ENCODE measurements around the gene TPO. TPM values are rescaled to one million over a fixed set of nuclear protein-coding genes. Genes with fewer than 3 reads are reported as not detected.
"Not testable (repeated sequence)": the region's sequence is repeated elsewhere in the genome, so short reads cannot be mapped to it uniquely, and the experiment has no call there.

The TPO gene
- total RNA-seq, 1 experiment from 2014 or later = not detected

DNA sequence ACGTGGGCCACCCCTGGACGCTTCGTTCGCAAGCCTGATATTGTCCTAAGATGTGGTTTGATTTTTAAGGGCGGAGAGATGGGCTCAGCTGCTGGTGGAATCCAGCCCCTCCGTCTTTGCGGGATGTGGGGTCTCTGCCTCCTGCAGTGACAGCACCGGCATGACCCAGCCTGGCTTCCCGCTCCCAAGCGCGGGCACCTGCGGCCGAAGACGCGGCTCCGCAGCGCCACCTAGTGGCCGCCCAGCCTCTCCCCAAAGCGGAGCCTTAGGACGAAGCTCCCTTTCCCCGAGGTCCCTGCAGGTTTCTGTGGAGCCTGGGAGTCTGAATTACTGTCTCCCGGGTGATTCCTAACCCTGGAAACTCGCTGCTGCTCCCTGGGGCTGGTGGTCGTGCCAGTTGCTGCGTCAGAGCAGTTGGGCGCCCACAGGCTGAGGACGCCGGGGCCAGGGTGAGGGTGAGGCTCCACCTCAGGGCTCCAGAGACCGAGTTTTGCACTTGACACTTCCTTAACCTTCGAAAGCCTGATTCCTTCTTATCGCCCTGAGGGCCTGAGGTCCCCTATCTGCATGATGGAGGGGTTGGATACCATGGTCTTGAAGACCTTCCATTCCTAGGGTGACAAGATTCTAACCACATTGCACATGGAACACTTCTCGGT, 137.5 kb downstream of the TPO start:
- in situ Hi-C loops (cut with HindIII; ENCODE audit: low pct_unique_long_range_greater_than_20kb, low sequenced_read_pairs) = no loop called here
- DNase-seq (ENCODE audit: low read depth, low spot score) = peak; percentile 58

DNA sequence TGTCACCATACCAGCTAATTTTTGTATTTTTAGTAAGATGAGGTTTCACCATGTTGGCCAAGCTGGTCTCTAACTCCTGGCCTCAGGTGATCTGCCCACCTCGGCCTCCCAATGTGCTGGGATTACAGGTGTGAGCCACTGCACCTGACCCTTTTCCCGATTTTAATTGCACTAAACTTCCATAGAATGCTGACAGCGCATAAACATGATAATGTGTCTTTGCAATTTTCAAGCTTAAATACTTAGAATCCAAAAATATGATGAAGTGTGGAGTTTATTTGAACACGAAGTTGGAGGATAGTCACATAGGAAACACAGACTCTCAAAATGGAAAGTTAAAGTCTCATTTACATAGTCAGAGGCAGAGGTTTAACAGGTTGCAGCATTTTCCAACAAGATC, 138.6 kb downstream of the TPO start:
- no peak for DNase-seq (ENCODE audit: low read depth, low spot score)
- in situ Hi-C loops (cut with HindIII; ENCODE audit: low pct_unique_long_range_greater_than_20kb, low sequenced_read_pairs) = no loop called here

DNA sequence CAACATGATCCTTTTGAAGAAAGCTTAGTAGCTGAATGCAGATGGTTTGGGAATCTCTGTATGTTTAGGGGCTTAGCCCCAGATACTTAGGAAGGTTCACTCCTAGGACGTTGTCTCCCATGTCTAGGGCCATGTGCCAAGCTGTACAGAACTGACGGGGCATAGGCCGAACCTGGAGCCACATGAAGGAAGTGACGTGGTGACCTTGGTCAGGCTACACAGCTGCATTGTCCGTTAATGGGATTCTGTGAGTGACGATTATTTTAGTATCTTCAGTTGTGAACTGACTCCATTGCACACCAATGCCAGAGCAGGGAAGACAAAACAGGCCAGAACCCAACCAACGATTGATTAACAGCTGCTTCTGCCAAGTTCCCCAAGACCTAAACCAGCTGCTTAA, 139.3 kb downstream of the TPO start:
- in situ Hi-C loops (cut with HindIII; ENCODE audit: low pct_unique_long_range_greater_than_20kb, low sequenced_read_pairs) = no loop called here
- DNase-seq (ENCODE audit: low read depth, low spot score) = no peak

DNA sequence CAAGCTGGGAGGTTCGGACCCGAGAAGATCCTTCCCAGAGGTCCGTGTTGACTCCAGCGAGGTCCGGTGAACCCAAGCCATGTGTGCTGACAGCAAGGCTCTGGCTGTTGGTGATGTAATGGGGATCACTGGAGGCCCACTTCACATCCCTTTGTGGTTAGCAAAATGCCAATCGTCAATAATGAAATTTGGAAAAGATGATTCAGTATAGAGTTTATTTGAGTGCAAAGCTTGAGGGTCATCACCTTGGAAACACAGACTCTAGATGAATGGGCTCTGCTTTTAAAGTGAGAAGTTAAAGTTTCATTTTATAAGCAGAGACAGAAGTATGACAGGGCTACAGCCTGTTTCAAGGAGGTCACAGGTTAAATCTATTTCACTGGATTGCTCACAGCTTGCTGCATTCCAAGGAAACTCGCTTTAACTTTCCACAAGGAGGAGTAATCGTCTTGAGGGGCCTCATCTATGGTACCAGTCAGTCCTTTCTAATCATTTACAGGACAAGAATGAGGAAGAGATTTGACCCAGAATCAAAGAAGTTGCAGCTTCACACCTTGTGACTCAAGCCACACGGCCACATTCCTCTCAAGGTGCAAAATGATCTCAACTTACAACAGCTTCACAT, 140.5 kb downstream of the TPO start:
- in situ Hi-C loops (cut with HindIII; ENCODE audit: low pct_unique_long_range_greater_than_20kb, low sequenced_read_pairs) = no loop called here
- DNase-seq (ENCODE audit: low read depth, low spot score) = no peak

- in situ Hi-C loops (cut with HindIII; ENCODE audit: low pct_unique_long_range_greater_than_20kb, low sequenced_read_pairs) = no loop called here
Measured at GRCh38 chr2:1556286-1556685, 143.0 kb downstream of the TPO start.

GRCh38 chr2:1556776-1557466, 143.7 kb downstream of the TPO start:
- in situ Hi-C loops (cut with HindIII; ENCODE audit: low pct_unique_long_range_greater_than_20kb, low sequenced_read_pairs) = no loop called here
- no peak for DNase-seq (ENCODE audit: low read depth, low spot score)

More at GRCh38 chr2:1556286-1556685, 143.0 kb downstream of the TPO start:
- peak; percentile 29 for DNase-seq (ENCODE audit: low read depth, low spot score)

- DNase-seq (ENCODE audit: low read depth, low spot score) = no peak
- in situ Hi-C loops (cut with HindIII; ENCODE audit: low pct_unique_long_range_greater_than_20kb, low sequenced_read_pairs) = no loop called here
Measured at GRCh38 chr2:1557467-1557820, 144.2 kb downstream of the TPO start.

- DNase-seq (ENCODE audit: low read depth, low spot score) = no peak
- in situ Hi-C loops (cut with HindIII; ENCODE audit: low pct_unique_long_range_greater_than_20kb, low sequenced_read_pairs) = no loop called here
Measured at GRCh38 chr2:1559589-1560175, 146.4 kb downstream of the TPO start.

- in situ Hi-C loops (cut with HindIII; ENCODE audit: low pct_unique_long_range_greater_than_20kb, low sequenced_read_pairs) = no loop called here
- DNase-seq (ENCODE audit: low read depth, low spot score) = no peak
Measured at GRCh38 chr2:1561259-1561658, 148.0 kb downstream of the TPO start.

GRCh38 chr2:1561811-1562421, 148.7 kb downstream of the TPO start:
- in situ Hi-C loops (cut with HindIII; ENCODE audit: low pct_unique_long_range_greater_than_20kb, low sequenced_read_pairs) = no loop called here
- DNase-seq (ENCODE audit: low read depth, low spot score) = no peak

DNA sequence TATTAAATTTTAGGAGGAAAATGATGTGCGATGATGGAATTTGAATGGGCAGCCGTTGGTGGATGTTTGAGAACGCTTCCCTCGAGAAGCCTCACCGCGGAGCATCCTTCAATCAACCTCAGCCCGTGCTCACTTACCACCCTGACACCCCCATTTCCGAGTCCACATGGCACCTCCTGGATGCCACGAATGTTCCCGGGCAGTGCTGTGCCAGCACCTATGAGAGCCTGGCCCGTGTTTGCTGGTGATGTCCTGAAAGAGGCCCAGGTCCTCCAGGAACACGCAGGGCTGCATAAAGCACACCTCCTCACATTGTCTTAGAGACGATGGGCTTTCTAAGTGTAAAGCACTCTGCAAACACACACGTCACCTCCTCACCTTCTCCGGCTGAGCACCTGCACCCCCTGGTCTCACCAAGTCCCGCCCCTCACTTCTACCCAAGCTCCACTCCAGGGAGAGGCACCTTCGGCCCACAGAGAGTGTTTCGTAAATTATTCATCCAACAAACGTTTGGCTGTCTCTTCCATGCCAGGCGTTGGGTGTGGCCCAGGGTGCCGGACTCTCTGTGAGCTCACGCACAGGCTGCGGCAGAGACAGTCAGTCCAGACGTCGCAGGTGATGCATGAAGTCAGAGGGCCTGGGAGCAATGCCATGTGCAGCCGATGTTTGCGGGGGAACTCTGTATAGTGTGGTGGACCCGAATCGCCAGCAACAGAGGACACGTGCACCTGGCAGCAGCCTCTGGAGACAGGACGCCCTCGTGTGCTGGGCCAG, 150.0 kb downstream of the TPO start:
- no peak for DNase-seq (ENCODE audit: low read depth, low spot score)
- in situ Hi-C loops (cut with HindIII; ENCODE audit: low pct_unique_long_range_greater_than_20kb, low sequenced_read_pairs) = no loop called here

- in situ Hi-C loops (cut with HindIII; ENCODE audit: low pct_unique_long_range_greater_than_20kb, low sequenced_read_pairs) = no loop called here
- DNase-seq (ENCODE audit: low read depth, low spot score) = no peak
Measured at GRCh38 chr2:1563943-1564891, 151.0 kb downstream of the TPO start.

- in situ Hi-C loops (cut with HindIII; ENCODE audit: low pct_unique_long_range_greater_than_20kb, low sequenced_read_pairs) = no loop called here
- no peak for DNase-seq (ENCODE audit: low read depth, low spot score)
Measured at GRCh38 chr2:1567556-1568344, 154.5 kb downstream of the TPO start.

DNA sequence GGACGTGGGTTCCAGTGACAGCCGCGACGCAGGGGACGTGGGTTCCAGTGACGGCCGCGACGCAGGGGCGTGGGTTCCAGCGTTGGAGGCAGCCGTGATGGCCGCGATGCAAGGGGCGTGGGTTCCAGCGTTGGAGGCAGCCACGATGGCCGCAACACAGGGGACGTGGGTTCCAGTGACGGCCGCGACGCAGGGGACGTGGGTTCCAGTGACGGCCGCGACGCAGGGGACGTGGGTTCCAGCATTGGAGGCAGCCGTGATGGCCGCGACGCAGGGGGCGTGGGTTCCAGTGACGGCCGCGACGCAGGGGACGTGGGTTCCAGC, 155.0 kb downstream of the TPO start:
- in situ Hi-C loops (cut with HindIII; ENCODE audit: low pct_unique_long_range_greater_than_20kb, low sequenced_read_pairs) = not testable (repeated sequence)

DNA sequence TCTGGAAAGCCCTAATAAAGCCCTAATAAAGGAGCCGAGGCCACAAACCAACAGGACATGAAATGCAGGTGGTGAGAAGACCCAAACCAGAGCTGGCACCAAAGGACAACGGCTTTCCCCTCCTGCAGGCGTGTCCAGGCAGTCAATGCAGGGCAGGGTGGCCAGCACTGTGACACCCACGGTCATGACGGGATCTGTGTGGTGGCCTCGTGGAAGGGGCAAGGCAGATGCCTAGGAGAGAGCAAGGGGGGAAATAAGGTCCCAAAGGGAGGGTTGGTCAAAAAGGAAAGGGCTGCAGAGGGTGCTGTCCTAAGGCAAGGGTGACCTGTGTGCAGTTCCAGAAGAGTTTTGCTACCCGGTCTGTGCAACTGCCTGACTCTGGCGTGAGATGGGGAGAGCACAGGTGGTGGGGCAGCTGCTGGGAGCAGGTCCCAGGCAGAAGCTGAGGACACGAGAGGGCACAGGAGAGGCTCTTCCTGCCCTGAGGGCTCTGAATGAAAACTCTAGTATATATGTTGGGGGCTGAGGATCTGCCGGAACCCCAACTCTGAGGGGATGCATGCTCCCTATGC, 156.7 kb downstream of the TPO start:
- DNase-seq (ENCODE audit: low read depth, low spot score) = no peak
- in situ Hi-C loops (cut with HindIII; ENCODE audit: low pct_unique_long_range_greater_than_20kb, low sequenced_read_pairs) = no loop called here

More for the DNA sequence above, 155.0 kb downstream of the TPO start:
- DNase-seq (ENCODE audit: low read depth, low spot score) = not testable (repeated sequence)
